ENCODE measurements around the gene ASCC3. TPM values are rescaled to one million over a fixed set of nuclear protein-coding genes. Genes with fewer than 3 reads are reported as not detected.

Gene ASCC3
- total RNA-seq, 2 donors from 2014 or later, result 61.7 to 81.6 TPM

DNA sequence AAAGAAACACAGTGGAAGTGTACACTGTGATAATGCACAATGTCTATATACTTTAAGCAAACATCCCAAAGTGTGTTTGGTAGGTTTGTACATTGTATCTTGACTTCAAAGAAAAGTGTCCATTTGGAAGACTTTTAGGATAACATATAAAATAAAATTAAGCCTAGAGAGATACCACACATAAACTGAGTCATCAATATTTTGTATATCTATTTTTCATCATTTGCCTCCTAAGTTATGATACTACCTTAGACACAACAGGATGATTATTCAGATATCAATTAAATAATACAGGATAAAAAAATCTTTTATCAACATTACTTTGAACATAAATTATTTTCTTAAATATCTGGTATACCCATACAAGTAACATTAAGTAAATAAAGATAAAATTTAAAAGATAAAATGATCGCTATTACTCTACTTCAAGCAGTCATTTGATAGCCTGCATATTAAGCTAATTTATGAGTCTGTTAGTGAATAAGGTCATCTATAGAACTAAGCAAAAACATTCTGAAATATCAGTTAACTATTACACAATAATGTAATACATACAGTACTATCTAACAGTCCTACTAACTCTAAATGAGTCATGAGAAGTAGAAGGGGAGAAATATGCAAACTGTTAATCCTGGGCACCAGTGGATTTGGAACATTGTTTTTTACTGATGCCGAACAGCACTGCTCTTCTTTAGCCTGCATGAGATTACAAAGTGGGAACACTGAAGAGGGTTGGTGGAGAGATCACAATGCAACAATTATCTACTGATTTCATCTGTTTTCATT lies 258.0 kb downstream of the ASCC3 start:
- H3K9me3 Mint-ChIP-seq, result peaks cover 5% of the 10 kb centered on the region
- peaks cover 26% of the 10 kb centered on the region for H3K36me3 Mint-ChIP-seq
- H3K4me1 Mint-ChIP-seq (ENCODE audit: low read depth in 2 of 2), result no peaks in the 10 kb centered on the region
- no peak for DNase-seq (ENCODE audit: low spot score)
- H3K27ac Mint-ChIP-seq, result no peak overlapping the region
- no peaks in the 10 kb centered on the region for H3K27me3 Mint-ChIP-seq
- ATAC-seq, result no peak
- no peak overlapping the region for H3K4me3 Mint-ChIP-seq

DNA sequence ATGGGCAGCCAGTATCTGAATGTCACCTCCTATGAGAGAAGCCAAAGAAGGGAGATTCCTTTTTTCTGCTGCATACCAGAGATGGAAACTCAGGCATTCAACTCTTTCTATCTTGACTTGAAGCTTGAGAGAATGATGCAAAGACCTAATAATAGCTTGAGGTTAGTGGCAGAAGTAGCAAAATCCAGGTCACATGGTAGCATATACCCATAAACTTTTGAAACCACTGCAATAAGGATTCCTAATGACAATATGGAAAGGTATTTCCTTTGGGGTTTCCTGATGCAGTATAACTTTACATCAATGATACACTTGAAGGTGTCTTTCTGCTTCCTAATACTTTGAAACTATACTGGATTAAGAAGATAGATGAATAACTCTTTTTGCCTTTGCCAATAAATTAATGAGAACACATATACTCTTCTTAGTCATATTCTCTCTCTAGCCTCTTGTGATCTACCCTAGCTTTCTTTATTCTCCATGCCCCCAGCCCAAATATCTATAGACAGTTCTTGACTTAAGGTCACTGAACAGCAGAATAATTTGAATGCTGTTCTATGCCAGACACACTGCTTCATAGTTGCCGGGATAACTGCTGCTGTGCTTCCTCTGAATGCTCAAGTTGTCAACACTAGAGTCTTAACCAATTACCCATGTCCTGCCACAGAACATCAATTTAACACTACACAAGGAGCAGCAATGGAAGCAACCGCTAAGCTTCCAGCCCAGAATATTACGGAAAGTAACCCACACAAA lies 260.9 kb downstream of the ASCC3 start:
- DNase-seq (ENCODE audit: low spot score) (no peak), ATAC-seq (no peak)
- no peaks in the 10 kb centered on the region for H3K27me3 Mint-ChIP-seq
- no peak overlapping the region for H3K4me3 Mint-ChIP-seq
- no peaks in the 10 kb centered on the region for H3K4me1 Mint-ChIP-seq (ENCODE audit: low read depth in 2 of 2)
- H3K36me3 Mint-ChIP-seq, result peaks cover 26% of the 10 kb centered on the region
- no peak overlapping the region for H3K27ac Mint-ChIP-seq
- peaks cover 5% of the 10 kb centered on the region for H3K9me3 Mint-ChIP-seq

DNA sequence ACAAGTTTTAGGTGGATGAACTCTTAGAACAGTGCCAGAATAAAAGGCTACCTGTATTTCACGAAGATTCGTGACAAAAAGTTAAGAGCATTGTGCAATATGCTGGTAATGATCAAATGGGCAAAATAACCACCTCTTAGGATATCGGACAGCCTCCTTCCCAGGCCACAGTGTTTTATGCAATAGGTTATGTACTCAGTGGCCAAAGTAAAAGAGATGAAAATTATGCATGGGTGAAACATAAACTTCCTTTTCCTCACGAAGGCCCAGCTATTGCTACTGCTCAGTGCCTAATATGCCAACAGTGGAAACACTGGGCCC lies 262.8 kb downstream of the ASCC3 start:
- Mint-ChIP-seq H3K4me1 (ENCODE audit: low read depth in 2 of 2) (no peaks in the 10 kb centered on the region), H3K36me3 (peaks cover 19% of the 10 kb centered on the region), H3K9me3 (peaks cover 5% of the 10 kb centered on the region), H3K27ac (no peak overlapping the region), H3K27me3 (no peaks in the 10 kb centered on the region), H3K4me3 (no peak overlapping the region)
- no peak for DNase-seq (ENCODE audit: low spot score)
- no peak for ATAC-seq

DNA sequence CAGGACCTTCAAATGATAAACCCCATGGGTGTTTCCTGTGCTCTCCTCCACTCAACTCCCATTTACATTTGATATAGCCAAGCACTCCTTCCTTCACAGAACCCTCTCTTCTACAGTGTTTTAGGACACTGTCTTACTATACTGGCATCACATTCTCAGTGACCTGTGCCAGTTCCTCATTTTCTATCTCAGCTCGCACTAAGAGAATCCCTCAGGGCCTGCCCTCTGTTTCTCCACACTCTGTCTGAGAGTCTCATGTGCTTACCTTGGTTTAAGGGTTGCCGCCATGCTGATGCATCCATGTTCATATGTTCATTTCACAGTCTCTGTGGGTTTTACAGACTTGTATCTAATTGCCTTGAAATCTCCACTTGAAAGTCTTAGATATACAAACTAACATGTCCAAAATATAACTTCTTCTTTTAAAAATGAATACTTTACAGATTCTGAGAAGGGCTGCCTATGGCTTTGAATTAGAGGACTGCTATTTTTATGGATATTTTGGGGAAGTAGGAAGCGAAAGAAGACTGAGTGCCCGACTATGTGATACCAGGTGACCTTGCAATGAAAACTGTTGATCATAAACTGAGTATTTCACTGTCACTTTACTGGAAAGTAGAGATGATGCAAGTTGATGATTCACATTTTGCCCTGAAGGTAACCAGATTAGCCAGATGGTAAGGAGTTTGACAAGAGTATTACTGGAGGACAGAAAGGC lies 263.3 kb downstream of the ASCC3 start:
- ATAC-seq (no peak), DNase-seq (ENCODE audit: low spot score) (no peak)
- H3K9me3 Mint-ChIP-seq, result peaks cover 5% of the 10 kb centered on the region
- peaks cover 18% of the 10 kb centered on the region for H3K36me3 Mint-ChIP-seq
- H3K27ac Mint-ChIP-seq, result no peak overlapping the region
- H3K4me1 Mint-ChIP-seq (ENCODE audit: low read depth in 2 of 2), result no peaks in the 10 kb centered on the region
- H3K4me3 Mint-ChIP-seq, result no peak overlapping the region
- no peaks in the 10 kb centered on the region for H3K27me3 Mint-ChIP-seq

DNA sequence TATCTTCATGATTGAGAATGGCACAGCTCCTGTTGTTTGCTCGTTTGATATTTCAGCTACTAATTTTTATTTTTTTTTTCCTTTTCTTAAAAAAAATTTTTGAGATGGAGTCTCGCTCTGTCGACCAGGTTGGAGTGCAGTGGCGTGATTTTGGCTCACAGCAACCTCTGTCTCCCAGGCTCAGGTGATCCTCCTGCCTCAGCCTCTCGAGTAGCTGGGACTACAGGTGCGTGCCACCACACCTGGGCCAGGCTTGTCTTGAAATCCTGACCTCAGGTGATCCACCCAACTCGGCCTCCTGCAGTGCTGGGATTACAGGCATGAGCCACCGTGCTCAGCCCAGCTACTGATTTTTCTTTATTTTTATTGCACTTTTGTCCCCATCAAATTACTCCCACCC lies 266.2 kb downstream of the ASCC3 start:
- Mint-ChIP-seq H3K27ac (no peak overlapping the region), H3K27me3 (no peaks in the 10 kb centered on the region), H3K36me3 (peaks cover 7% of the 10 kb centered on the region), H3K4me1 (ENCODE audit: low read depth in 2 of 2) (no peaks in the 10 kb centered on the region), H3K9me3 (no peaks in the 10 kb centered on the region), H3K4me3 (no peak overlapping the region)
- DNase-seq (ENCODE audit: low spot score) (no peak), ATAC-seq (no peak)

DNA sequence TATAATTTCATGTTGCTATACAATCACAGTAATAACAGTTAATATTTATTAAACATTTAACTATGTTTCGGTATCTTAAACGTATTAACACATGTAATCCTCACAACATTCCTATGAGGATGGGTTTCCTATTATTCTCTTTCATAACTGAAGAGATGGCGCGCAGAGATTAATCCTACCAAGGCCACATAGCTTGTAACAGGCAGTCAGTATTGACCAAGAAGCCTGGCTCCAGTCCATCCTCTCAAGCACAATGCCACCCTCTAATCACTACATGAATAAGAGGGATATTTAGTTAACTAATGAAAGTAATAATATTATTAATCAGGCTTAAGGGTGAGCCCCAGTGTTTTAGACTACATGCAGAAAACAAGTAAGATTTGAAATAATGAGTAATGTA lies 266.7 kb downstream of the ASCC3 start:
- H3K27me3 Mint-ChIP-seq, result no peaks in the 10 kb centered on the region
- H3K4me1 Mint-ChIP-seq (ENCODE audit: low read depth in 2 of 2), result no peaks in the 10 kb centered on the region
- H3K36me3 Mint-ChIP-seq, result peaks cover 7% of the 10 kb centered on the region
- no peak for DNase-seq (ENCODE audit: low spot score)
- ATAC-seq, result no peak
- no peaks in the 10 kb centered on the region for H3K9me3 Mint-ChIP-seq
- H3K27ac Mint-ChIP-seq, result no peak overlapping the region
- no peak overlapping the region for H3K4me3 Mint-ChIP-seq

DNA sequence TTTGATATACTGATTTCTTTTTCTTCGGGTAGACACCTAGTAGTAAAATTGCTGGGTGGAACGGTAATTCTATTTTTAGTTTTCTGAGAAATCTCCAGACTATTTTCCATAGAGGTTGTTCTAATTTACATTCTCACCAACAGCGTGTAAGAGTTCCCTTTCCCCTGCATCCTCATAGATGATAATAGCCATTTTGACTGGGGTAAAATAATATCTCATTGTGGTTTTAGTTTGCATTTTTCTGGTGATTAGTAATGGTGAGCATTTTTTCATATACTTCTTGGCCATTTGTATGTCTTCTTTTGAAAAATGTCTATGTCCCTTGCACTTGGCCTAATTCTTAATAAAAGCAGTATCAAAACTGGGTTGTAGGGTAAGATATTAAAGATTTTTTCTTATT lies 267.5 kb downstream of the ASCC3 start:
- Mint-ChIP-seq H3K36me3 (peaks cover 7% of the 10 kb centered on the region), H3K4me3 (no peak overlapping the region), H3K27ac (no peak overlapping the region), H3K9me3 (no peaks in the 10 kb centered on the region), H3K27me3 (no peaks in the 10 kb centered on the region), H3K4me1 (ENCODE audit: low read depth in 2 of 2) (no peaks in the 10 kb centered on the region)
- no peak for DNase-seq (ENCODE audit: low spot score)
- no peak for ATAC-seq

DNA sequence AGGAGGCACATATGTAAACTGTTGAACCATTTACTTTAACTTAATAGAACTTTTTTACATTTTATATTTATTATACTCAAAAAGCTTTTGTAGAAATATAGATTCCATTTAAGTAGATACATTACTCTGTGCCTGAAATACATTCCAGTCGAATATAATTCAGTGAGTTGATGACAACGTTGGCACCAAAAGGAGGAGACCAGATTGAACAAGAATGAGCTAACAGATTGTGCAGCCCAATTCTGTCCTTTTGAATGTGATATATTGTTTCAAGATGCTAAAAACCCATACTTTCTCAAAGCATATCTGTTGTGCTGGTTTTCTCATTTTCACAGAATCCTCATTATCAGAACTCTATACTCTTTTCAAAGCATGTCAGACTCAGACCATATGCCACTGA lies 269.0 kb downstream of the ASCC3 start:
- ATAC-seq (no peak), DNase-seq (ENCODE audit: low spot score) (no peak)
- no peak overlapping the region for H3K4me3 Mint-ChIP-seq
- no peaks in the 10 kb centered on the region for H3K27me3 Mint-ChIP-seq
- no peaks in the 10 kb centered on the region for H3K4me1 Mint-ChIP-seq (ENCODE audit: low read depth in 2 of 2)
- H3K36me3 Mint-ChIP-seq, result no peaks in the 10 kb centered on the region
- H3K9me3 Mint-ChIP-seq, result no peaks in the 10 kb centered on the region
- no peak overlapping the region for H3K27ac Mint-ChIP-seq

DNA sequence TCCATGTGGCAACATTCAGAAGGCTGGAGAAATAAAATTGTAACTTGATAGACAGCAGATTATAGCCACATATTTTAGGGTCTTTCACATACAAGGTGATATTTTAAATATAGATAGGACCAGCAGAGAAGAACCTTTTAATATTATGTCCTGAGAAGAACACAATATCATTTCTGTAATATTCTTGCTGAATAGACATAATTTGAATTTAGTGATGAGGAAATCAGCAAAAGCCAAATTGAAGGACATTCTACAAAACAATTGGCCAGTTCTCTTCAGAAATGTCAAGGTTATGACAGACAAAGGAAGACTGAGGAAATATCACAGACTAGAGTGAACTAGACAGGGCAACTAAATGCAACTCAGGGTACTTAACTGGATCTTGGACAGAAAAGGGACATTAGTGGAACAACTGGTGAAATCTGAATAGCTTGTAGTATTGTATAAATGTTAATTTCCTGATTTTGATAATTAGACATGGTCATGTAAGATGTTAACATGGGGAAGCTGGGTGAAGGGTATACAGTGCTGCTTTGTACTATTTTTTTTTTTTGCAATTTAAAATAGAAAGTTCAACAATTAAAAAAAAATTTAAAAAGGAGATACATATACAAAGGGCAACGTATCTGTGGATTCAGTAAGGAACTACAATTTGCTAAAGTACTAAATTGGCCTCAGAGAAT lies 281.9 kb downstream of the ASCC3 start:
- ATAC-seq (no peak), DNase-seq (ENCODE audit: low spot score) (no peak)
- Mint-ChIP-seq H3K4me3 (no peak overlapping the region), H3K36me3 (peaks cover 22% of the 10 kb centered on the region), H3K9me3 (no peaks in the 10 kb centered on the region), H3K27me3 (no peaks in the 10 kb centered on the region), H3K4me1 (ENCODE audit: low read depth in 2 of 2) (no peaks in the 10 kb centered on the region), H3K27ac (no peak overlapping the region)

DNA sequence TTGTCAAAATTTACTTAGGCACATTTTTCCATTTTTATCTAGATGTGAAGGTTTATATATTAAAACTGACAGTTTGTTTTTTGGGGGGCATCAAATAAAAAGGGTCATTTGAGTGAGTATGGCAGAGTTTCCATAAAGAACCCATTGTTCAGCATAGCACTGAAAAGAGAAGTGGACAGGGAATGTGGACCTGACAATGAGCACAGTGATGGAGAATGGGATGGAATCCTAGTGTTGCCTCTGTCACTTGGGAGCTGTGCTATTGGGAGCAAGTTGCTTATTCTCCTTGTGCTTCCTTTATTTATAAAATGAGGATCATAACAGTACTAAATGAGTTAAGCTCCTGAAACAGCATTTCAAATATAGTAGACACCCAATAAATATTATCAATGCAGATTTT lies 285.7 kb downstream of the ASCC3 start:
- H3K4me3 Mint-ChIP-seq, result no peak overlapping the region
- no peak overlapping the region for H3K27ac Mint-ChIP-seq
- DNase-seq (ENCODE audit: low spot score) (no peak), ATAC-seq (no peak)
- peaks cover 0 to 3% of the 10 kb centered on the region in 2 donors for H3K4me1 Mint-ChIP-seq (ENCODE audit: low read depth in 2 of 2)
- peaks cover 10% of the 10 kb centered on the region for H3K36me3 Mint-ChIP-seq
- no peaks in the 10 kb centered on the region for H3K27me3 Mint-ChIP-seq
- no peaks in the 10 kb centered on the region for H3K9me3 Mint-ChIP-seq

DNA sequence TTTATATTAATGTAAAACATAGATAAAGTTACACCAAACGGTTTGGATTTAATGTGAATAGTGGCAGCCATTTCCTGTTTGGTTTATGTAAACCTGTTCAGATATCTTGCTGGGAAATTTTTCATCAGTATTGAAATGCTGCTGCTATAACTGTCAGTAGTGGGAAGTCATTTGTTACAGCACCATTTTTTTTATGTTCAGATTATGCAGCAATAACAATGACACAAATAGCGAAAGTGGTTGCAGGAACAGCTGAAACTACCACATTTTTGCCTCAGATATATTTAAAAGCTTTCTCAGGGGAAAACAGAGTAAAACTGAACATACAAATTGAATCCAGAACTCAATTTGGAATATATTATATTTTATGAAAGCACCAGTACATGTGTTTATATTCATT lies 287.6 kb downstream of the ASCC3 start:
- Mint-ChIP-seq H3K4me1 (ENCODE audit: low read depth in 2 of 2) (peaks cover 0 to 3% of the 10 kb centered on the region in 2 donors), H3K9me3 (no peaks in the 10 kb centered on the region), H3K27me3 (no peaks in the 10 kb centered on the region), H3K36me3 (peaks cover 19% of the 10 kb centered on the region), H3K4me3 (no peak overlapping the region), H3K27ac (no peak overlapping the region)
- ATAC-seq (no peak), DNase-seq (ENCODE audit: low spot score) (no peak)

DNA sequence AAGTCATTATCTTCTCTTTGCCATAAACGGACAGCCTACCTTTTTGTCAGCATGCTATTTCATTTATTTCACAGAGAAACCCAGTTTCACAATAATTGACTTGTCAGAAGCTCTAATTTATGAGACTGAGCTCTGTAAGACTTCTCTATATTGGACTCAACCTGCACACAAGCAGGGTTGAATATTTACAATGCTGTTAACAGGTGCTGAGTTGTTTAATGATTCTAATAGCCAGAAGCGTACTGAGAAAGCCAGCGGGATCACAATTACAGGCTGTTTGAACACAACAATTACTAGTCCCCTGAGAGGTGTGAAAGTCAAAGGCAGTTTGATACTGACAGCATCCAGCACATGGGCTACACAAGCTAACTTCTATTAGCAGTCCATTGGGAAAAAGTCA lies 288.2 kb downstream of the ASCC3 start:
- H3K27me3 Mint-ChIP-seq, result no peaks in the 10 kb centered on the region
- H3K9me3 Mint-ChIP-seq, result no peaks in the 10 kb centered on the region
- no peak overlapping the region for H3K27ac Mint-ChIP-seq
- peaks cover 23% of the 10 kb centered on the region for H3K36me3 Mint-ChIP-seq
- no peak overlapping the region for H3K4me3 Mint-ChIP-seq
- peaks cover 0 to 3% of the 10 kb centered on the region in 2 donors for H3K4me1 Mint-ChIP-seq (ENCODE audit: low read depth in 2 of 2)
- no peak for ATAC-seq
- DNase-seq (ENCODE audit: low spot score), result no peak

DNA sequence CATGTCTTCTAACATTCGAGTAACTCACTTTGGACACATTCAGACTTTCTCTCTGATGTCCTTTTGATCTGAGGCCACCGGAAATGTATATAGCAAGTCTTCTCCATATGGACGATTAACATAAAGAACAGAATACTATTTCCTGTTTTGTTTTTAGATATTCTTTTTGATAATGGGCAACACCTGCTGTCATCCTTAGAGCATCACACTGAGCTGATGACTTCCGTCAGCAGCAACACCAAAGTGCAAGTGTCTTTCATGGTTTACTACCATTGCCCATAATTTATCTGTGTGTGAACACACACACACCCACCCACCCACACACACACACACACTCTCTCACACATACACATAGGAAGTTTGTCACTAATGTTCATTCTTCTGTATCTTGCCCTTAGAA lies 303.7 kb downstream of the ASCC3 start:
- Mint-ChIP-seq H3K4me3 (no peak overlapping the region), H3K9me3 (no peaks in the 10 kb centered on the region), H3K4me1 (ENCODE audit: low read depth in 2 of 2) (no peaks in the 10 kb centered on the region), H3K27ac (no peak overlapping the region), H3K36me3 (peaks cover 9% of the 10 kb centered on the region), H3K27me3 (no peaks in the 10 kb centered on the region)
- ATAC-seq (no peak), DNase-seq (ENCODE audit: low spot score) (no peak)

DNA sequence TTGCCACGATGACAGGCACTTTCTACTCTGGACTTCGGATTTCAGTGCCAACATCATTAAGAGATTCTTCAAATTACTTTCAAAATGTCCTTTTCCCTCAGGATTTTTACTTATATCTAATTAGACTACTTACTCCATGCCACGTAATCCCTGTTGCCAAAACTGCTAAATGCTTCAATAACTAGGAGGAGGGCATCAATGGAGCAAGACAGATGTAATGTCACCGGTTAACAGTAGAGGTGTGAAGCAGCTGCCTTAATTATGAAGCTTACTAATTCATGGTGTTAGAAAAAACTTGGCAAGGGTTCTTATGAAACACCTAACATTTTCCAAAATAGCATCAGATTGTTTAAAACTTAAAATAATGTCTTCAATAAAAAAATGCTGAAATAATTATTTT lies 305.2 kb downstream of the ASCC3 start:
- H3K4me1 Mint-ChIP-seq (ENCODE audit: low read depth in 2 of 2), result no peaks in the 10 kb centered on the region
- no peak overlapping the region for H3K27ac Mint-ChIP-seq
- no peak for ATAC-seq
- DNase-seq (ENCODE audit: low spot score), result no peak
- H3K27me3 Mint-ChIP-seq, result no peaks in the 10 kb centered on the region
- no peak overlapping the region for H3K4me3 Mint-ChIP-seq
- H3K36me3 Mint-ChIP-seq, result peaks cover 16% of the 10 kb centered on the region
- H3K9me3 Mint-ChIP-seq, result no peaks in the 10 kb centered on the region
